Astrocyte (in vitro differentiated cells and primary cell): ENCODE measurements around the gene MBLAC1.

Source experiments
- EZH2 ChIP-seq: IDR thresholded peaks from 2 replicates; pipeline ENCODE4 v1.6.1; 2012; ENCODE audit warnings: mild to moderate bottlenecking, low read length, inconsistent platforms; ENCODE audit not compliant: insufficient read depth
- TF ChIP-seq, protein P1 (sequence below): IDR thresholded peaks from 2 replicates; pipeline ENCODE4 v1.5.1; 2011; ENCODE audit warnings: low read depth, mild to moderate bottlenecking, inconsistent platforms, low read length, moderate library complexity; ENCODE audit not compliant: insufficient read depth

DNA sequence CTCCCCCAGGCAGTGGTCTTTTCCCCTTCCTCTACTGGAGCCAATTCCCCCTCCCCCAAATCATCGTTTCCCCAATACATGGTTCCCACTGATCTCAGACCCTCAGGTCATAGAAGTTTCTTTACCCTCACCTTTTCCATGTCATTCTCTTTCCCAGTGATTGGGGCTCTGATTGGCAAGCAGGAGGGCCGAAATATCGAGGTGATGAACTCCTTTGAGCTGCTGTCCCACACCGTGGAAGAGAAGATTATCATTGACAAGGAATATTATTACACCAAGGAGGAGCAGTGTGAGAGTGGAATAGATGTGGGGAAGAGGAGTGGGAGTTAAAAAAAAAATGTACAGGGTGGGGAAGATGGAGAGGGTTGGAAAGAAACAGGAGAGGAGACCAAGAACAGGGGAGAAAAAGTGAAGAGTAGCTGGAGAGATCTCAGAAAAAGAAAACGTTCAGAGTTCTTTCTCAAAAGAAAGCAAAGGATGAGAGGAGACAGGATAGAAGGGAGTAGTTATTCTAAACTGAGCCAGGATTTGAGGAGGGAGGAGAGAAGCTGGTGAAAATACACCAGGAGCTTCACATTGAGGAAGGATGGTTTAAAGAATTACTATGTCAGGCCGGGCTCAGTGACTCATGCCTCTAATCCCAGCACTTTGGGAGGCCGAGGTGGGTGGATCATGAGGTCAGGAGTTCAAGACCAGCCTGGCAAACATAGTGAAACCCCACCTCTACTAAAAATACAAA, 37.1 kb upstream of the MBLAC1 start:
- TF ChIP-seq, protein P1, sequence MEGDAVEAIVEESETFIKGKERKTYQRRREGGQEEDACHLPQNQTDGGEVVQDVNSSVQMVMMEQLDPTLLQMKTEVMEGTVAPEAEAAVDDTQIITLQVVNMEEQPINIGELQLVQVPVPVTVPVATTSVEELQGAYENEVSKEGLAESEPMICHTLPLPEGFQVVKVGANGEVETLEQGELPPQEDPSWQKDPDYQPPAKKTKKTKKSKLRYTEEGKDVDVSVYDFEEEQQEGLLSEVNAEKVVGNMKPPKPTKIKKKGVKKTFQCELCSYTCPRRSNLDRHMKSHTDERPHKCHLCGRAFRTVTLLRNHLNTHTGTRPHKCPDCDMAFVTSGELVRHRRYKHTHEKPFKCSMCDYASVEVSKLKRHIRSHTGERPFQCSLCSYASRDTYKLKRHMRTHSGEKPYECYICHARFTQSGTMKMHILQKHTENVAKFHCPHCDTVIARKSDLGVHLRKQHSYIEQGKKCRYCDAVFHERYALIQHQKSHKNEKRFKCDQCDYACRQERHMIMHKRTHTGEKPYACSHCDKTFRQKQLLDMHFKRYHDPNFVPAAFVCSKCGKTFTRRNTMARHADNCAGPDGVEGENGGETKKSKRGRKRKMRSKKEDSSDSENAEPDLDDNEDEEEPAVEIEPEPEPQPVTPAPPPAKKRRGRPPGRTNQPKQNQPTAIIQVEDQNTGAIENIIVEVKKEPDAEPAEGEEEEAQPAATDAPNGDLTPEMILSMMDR: no peak
- no peak for TF ChIP-seq EZH2
